Stimulated activated naive CD8-positive, alpha-beta T cell treated with anti-CD3 and anti-CD28 coated beads, Interleukin-15, Interleukin-2, amounts not matched to agents 100 ng/mL and 50 ng/mL, for 24 hours (primary cell): ENCODE measurements around the gene MAD1L1.

Experiments
- H3K27ac Mint-ChIP-seq: one replicate; pipeline ENCODE4 v1.8.0; 2021; ENCODE audit warnings: mild to moderate bottlenecking, mixed read lengths
- H3K27me3 Mint-ChIP-seq: one replicate; pipeline ENCODE4 v1.8.0; 2021; ENCODE audit warnings: mixed read lengths
- H3K36me3 Mint-ChIP-seq: one replicate; pipeline ENCODE4 v1.8.0; 2021; ENCODE audit warnings: low read depth, mixed read lengths
- H3K4me1 Mint-ChIP-seq: one replicate; pipeline ENCODE4 v1.8.0; 2021; ENCODE audit warnings: low read depth, mixed read lengths
- H3K4me3 Mint-ChIP-seq: one replicate; pipeline ENCODE4 v1.8.0; 2021; ENCODE audit warnings: mild to moderate bottlenecking, mixed read lengths
- H3K9me3 Mint-ChIP-seq: one replicate; pipeline ENCODE4 v1.8.0; 2021; ENCODE audit warnings: mixed read lengths

MAD1L1 gene

GRCh38 chr7:1894906-1895663, 337.7 kb downstream of the MAD1L1 start:
- H3K36me3 Mint-ChIP-seq = peaks cover 4% of the 10 kb centered on the region
- H3K4me1 Mint-ChIP-seq = peaks cover 4% of the 10 kb centered on the region
- H3K9me3 Mint-ChIP-seq = no peaks in the 10 kb centered on the region
- H3K27ac Mint-ChIP-seq = no peak overlapping the region
- H3K4me3 Mint-ChIP-seq = no peak overlapping the region
- no peaks in the 10 kb centered on the region for H3K27me3 Mint-ChIP-seq

GRCh38 chr7:1894313-1894900, 338.3 kb downstream of the MAD1L1 start:
- Mint-ChIP-seq H3K4me1 (peaks cover 5% of the 10 kb centered on the region), H3K9me3 (no peaks in the 10 kb centered on the region), H3K27me3 (no peaks in the 10 kb centered on the region), H3K4me3 (no peak overlapping the region), H3K36me3 (peaks cover 4% of the 10 kb centered on the region), H3K27ac (no peak overlapping the region)

DNA sequence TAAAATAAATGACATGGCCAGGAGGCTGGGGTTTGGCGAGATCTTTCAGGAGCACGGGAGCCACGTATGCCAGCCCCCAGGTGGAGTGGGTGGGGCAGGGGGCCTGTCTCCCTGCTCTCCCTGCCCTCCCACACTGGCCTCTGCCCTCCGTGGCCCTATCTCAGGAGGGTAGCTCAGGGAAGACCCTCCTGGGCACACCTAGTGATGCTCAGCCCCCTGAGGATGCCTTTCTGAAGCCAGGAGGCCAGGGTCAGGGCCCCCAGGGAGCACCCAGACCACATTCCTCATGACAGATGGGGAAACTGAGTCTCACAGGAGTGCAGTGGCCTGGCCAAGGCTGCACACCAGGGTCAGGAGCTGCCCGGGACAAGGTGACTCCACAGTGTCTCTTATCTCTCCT, 339.3 kb downstream of the MAD1L1 start:
- Mint-ChIP-seq H3K4me3 (no peak overlapping the region), H3K4me1 (peaks cover 5% of the 10 kb centered on the region), H3K9me3 (no peaks in the 10 kb centered on the region), H3K36me3 (peaks cover 10% of the 10 kb centered on the region), H3K27ac (no peak overlapping the region), H3K27me3 (no peaks in the 10 kb centered on the region)

GRCh38 chr7:1893036-1893435, 339.7 kb downstream of the MAD1L1 start:
- H3K36me3 Mint-ChIP-seq = peaks cover 13% of the 10 kb centered on the region
- H3K4me1 Mint-ChIP-seq = peaks cover 5% of the 10 kb centered on the region
- H3K27me3 Mint-ChIP-seq = no peaks in the 10 kb centered on the region
- H3K27ac Mint-ChIP-seq = no peak overlapping the region
- no peak overlapping the region for H3K4me3 Mint-ChIP-seq
- no peaks in the 10 kb centered on the region for H3K9me3 Mint-ChIP-seq

GRCh38 chr7:1892011-1892965, 340.5 kb downstream of the MAD1L1 start:
- H3K4me3 Mint-ChIP-seq = no peak overlapping the region
- no peaks in the 10 kb centered on the region for H3K9me3 Mint-ChIP-seq
- peaks cover 19% of the 10 kb centered on the region for H3K36me3 Mint-ChIP-seq
- H3K27me3 Mint-ChIP-seq = no peaks in the 10 kb centered on the region
- H3K27ac Mint-ChIP-seq = no peak overlapping the region
- H3K4me1 Mint-ChIP-seq = peaks cover 5% of the 10 kb centered on the region

- Mint-ChIP-seq H3K4me1 (peaks cover 5% of the 10 kb centered on the region), H3K27me3 (no peaks in the 10 kb centered on the region), H3K4me3 (no peak overlapping the region), H3K27ac (peak overlapping the region; percentile 36), H3K36me3 (peaks cover 19% of the 10 kb centered on the region), H3K9me3 (no peaks in the 10 kb centered on the region)
Measured at GRCh38 chr7:1890289-1891235, 342.2 kb downstream of the MAD1L1 start.

GRCh38 chr7:1889556-1890181, 343.1 kb downstream of the MAD1L1 start:
- H3K4me1 Mint-ChIP-seq = peaks cover 5% of the 10 kb centered on the region
- H3K9me3 Mint-ChIP-seq = no peaks in the 10 kb centered on the region
- H3K27ac Mint-ChIP-seq = peak overlapping the region; percentile 36
- no peaks in the 10 kb centered on the region for H3K27me3 Mint-ChIP-seq
- peaks cover 19% of the 10 kb centered on the region for H3K36me3 Mint-ChIP-seq
- H3K4me3 Mint-ChIP-seq = no peak overlapping the region

DNA sequence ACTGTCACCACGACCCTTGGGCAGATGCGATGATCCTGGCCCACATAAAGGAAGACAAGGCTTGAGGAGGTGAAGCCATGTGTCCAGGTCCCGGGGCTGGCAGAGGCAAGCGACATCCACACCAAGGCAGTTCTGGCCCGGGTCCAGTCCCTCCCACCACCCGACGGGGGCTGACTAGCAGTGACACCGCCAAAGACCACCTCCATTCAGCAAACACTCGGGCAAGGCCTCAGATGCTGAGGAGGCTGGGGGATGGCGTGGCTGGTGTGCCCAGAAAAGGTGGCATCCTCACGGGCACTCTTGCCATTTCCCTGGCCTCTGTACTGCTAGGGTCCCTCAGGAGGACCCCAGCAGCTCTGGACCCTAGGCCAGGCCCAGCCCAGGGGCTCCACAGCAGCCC, 343.7 kb downstream of the MAD1L1 start:
- no peak overlapping the region for H3K27ac Mint-ChIP-seq
- H3K9me3 Mint-ChIP-seq = no peaks in the 10 kb centered on the region

DNA sequence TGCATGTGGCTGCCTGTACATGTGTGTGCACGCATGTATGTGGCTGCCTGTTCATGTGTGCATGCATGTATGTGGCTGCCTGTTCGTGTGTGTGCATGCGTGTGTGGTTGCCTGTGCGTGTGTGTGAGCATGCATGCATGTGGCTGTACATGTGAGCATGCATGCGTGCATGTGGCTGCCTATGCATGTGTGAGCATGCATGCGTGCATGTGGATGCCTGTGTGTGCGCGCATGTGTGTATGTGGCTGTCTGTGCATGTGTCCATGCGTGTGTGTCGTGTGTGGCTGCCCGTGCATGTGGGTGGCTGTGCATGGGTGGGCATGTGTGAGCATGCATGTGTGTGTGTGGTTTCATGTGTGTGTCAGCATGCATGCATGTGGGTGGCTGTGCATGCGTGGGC, 344.3 kb downstream of the MAD1L1 start:
- Mint-ChIP-seq H3K36me3 (peaks cover 19% of the 10 kb centered on the region), H3K4me3 (peak overlapping the region; percentile 20), H3K27me3 (no peaks in the 10 kb centered on the region), H3K4me1 (peaks cover 6% of the 10 kb centered on the region), H3K27ac (no peak overlapping the region), H3K9me3 (no peaks in the 10 kb centered on the region)

More for the DNA sequence above, 343.7 kb downstream of the MAD1L1 start:
- H3K27me3 Mint-ChIP-seq = no peaks in the 10 kb centered on the region
- peaks cover 19% of the 10 kb centered on the region for H3K36me3 Mint-ChIP-seq
- peaks cover 5% of the 10 kb centered on the region for H3K4me1 Mint-ChIP-seq
- no peak overlapping the region for H3K4me3 Mint-ChIP-seq

DNA sequence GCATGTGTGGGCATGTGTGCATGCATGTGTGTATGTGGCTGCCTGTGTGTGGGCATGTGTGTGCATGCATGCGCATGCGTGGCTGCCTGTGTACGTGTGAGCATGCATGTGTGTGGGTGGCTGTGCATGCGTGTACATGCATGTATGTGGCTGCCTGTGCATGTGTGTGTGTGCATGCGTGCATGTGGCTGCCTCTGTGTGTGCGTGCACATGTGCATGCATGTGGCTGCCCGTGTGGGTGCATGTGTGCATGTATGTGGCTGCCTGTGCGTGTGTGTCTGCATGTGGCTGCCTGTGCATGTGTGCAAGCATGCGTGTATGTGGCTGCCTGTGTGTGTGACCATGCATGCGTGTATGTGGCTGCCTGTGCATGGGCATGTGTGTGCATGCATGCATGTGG, 345.5 kb downstream of the MAD1L1 start:
- Mint-ChIP-seq H3K27ac (no peak overlapping the region), H3K36me3 (peaks cover 19% of the 10 kb centered on the region), H3K4me3 (no peak overlapping the region), H3K27me3 (no peaks in the 10 kb centered on the region), H3K4me1 (peaks cover 12% of the 10 kb centered on the region), H3K9me3 (no peaks in the 10 kb centered on the region)

- H3K27me3 Mint-ChIP-seq = no peaks in the 10 kb centered on the region
- no peak overlapping the region for H3K4me3 Mint-ChIP-seq
- H3K36me3 Mint-ChIP-seq = peaks cover 19% of the 10 kb centered on the region
- H3K9me3 Mint-ChIP-seq = no peaks in the 10 kb centered on the region
- no peak overlapping the region for H3K27ac Mint-ChIP-seq
- H3K4me1 Mint-ChIP-seq = peaks cover 12% of the 10 kb centered on the region
Measured at GRCh38 chr7:1886361-1887064, 346.2 kb downstream of the MAD1L1 start.

DNA sequence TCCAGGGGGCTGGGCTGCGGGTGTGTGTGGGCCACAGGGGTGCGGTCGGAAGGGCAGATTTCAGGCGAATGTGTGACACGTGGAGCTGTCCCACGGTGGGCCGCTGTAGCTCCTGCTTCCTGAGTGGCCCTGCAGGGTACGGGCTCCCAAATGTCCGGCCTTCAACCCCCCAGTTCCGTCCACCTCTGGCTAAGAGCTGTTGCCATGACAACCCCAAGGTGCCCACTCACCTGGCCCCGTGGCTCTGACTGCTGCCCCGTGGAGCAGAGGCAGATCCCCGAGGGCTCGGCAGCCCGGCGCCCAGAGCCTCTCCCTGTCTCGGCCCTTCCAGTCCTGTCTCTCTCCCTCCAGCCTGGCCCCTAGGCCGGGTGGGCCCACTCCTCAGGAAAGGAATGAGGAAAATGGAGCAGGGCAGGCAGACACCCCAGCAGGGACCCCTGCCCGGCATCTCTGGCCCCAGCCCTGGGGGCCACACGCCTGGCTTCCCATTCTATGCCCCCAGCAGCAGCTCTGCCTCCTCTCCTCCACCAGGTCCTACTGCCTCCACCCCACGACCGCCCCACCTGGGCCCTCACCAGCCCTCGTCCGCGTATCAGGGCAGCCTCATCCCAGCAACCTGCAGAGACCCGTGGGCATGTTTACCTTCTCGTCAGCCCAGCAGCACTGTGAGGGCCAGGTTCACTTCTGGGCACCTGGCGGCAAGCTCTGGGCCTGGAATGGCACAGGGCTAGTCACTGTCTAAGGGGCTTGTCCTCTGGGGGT, 347.1 kb downstream of the MAD1L1 start:
- no peak overlapping the region for H3K27ac Mint-ChIP-seq
- no peaks in the 10 kb centered on the region for H3K9me3 Mint-ChIP-seq
- H3K36me3 Mint-ChIP-seq = peaks cover 19% of the 10 kb centered on the region
- no peak overlapping the region for H3K4me3 Mint-ChIP-seq
- peaks cover 12% of the 10 kb centered on the region for H3K4me1 Mint-ChIP-seq
- no peaks in the 10 kb centered on the region for H3K27me3 Mint-ChIP-seq
